ENCODE results near the gene F7.
"Not testable (repeated sequence)": the region's sequence is repeated elsewhere in the genome, so short reads cannot be mapped to it uniquely, and the experiment has no call there.

F7 gene

GRCh38 chr13:113070855-113071254, 34.7 kb upstream of the F7 start:
- DNase-seq (ENCODE audit: low read depth in 1 of 2, low spot score in 1 of 2), result no peak

- no peak for DNase-seq (ENCODE audit: low read depth in 1 of 2, low spot score in 1 of 2)
Observed at GRCh38 chr13:113072376-113072775, 33.2 kb upstream of the F7 start.

DNA sequence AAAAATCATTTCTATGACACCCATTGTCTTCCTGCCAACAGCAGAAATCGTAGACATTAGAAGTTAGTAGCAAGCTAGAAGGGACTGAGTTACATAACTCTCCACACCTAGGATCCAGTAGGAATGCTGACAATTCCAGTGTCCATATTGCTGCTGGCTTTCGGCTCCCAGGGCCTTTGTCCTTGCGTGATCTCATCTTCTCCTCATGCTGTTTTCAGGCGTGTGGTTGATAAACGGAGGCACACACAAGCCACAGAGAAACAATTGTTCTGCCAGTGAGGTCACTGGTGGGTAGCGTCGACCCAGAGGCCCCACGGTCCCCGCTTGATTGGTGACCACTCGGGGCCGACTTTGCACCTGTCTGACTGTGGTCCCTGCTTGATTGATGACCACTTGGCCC, 31.6 kb upstream of the F7 start:
- no peak for DNase-seq (ENCODE audit: low read depth in 1 of 2, low spot score in 1 of 2)

DNA sequence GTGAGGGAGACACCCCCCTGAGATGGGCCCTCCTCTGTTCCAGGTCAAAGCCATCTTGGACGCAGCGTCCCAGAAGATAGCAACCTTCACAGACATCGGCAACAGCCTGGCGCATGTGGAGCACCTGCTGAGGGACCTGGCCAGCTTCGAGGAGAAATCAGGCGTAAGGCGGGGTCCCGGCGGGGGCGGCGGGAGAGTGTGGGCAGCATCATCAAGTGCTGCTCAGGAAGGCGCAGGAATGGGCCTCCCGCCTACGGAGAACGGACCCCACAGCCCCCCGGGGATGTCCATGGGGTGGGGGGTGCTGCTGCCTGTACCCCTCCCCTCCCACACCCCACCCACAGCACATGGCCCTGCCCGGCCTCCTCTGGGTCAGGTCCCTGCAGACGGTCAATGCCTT, 31.2 kb upstream of the F7 start:
- DNase-seq (ENCODE audit: low read depth in 1 of 2, low spot score in 1 of 2), result no peak

- no peak for DNase-seq (ENCODE audit: low read depth in 1 of 2, low spot score in 1 of 2)
Observed at GRCh38 chr13:113074876-113075275, 30.7 kb upstream of the F7 start.

DNA sequence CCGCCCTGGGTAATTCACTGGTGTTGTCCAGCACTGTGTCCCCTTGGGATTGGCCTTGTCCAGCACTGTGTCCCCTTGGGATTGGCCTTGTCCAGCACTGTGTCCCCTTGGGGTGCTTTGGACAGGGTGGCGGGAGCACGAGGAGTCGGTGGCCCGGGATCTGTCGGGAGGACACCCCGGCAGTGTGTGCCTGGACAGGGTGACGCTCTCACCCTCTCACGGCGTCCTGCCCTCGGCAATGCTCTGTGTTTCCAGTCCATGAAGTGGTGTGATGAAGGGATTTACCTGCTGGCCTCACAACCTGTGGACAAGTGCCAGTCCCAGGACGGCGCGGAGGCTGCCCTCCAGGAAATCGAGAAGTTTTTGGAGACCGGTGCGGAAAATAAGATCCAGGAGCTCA, 29.9 kb upstream of the F7 start:
- no peak for DNase-seq (ENCODE audit: low read depth in 1 of 2, low spot score in 1 of 2)

GRCh38 chr13:113076681-113077401, 28.8 kb upstream of the F7 start:
- DNase-seq (ENCODE audit: low read depth in 1 of 2, low spot score in 1 of 2), result no peak

GRCh38 chr13:113077566-113077952, 28.0 kb upstream of the F7 start:
- no peak for DNase-seq (ENCODE audit: low read depth in 1 of 2, low spot score in 1 of 2)

- no peak for DNase-seq (ENCODE audit: low read depth in 1 of 2, low spot score in 1 of 2)
Observed at GRCh38 chr13:113077953-113078901, 27.4 kb upstream of the F7 start.

GRCh38 chr13:113078902-113079780, 26.4 kb upstream of the F7 start:
- no peak for DNase-seq (ENCODE audit: low read depth in 1 of 2, low spot score in 1 of 2)

DNA sequence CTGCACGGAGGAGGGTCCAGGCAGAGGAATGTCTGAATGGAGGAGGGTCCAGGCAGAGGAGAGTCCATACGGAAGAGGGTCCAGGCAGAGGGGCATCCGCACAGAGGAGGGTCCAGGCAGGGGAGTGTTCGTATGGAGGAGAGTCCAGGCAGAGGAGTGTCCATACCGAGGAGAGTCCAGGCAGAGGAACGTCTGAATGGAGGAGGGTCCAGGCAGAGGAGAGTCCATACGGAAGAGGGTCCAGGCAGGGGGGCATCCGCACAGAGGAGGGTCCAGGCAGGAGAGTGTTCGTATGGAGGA, 25.9 kb upstream of the F7 start:
- not testable (repeated sequence) for DNase-seq (ENCODE audit: low read depth in 1 of 2, low spot score in 1 of 2)

- DNase-seq (ENCODE audit: low read depth in 1 of 2, low spot score in 1 of 2), result no peak
Observed at GRCh38 chr13:113080361-113080831, 25.2 kb upstream of the F7 start.

DNA sequence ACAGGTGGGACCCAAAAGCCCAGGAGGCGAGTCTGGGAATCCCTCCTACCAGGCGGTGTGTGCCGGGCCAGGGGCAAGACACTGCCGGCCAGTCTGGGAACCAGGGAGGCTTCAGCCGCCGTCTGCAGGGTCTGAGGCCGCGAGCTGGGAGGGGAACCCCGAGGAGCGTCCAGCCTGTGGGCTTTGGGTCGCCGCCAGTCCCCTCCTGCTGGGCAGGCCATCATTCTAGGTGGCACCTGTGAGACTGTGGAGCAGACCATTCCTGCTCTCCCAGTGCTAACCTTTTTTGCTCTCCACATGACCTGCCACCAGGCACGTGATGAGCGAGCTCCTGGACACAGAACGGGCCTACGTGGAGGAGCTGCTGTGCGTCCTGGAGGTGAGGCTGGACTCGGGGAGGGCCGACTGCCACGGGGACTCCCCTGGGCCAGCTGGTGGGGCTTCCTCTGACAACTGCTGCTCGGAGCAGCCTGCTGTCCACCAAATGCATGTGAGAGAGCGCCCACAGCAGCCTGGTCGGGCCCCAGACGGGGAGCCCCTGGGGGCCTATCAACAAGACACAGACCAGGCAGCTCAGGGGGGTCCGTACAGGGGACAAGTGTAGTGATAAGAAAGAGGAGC, 24.6 kb upstream of the F7 start:
- DNase-seq (ENCODE audit: low read depth in 1 of 2, low spot score in 1 of 2), result no peak

DNA sequence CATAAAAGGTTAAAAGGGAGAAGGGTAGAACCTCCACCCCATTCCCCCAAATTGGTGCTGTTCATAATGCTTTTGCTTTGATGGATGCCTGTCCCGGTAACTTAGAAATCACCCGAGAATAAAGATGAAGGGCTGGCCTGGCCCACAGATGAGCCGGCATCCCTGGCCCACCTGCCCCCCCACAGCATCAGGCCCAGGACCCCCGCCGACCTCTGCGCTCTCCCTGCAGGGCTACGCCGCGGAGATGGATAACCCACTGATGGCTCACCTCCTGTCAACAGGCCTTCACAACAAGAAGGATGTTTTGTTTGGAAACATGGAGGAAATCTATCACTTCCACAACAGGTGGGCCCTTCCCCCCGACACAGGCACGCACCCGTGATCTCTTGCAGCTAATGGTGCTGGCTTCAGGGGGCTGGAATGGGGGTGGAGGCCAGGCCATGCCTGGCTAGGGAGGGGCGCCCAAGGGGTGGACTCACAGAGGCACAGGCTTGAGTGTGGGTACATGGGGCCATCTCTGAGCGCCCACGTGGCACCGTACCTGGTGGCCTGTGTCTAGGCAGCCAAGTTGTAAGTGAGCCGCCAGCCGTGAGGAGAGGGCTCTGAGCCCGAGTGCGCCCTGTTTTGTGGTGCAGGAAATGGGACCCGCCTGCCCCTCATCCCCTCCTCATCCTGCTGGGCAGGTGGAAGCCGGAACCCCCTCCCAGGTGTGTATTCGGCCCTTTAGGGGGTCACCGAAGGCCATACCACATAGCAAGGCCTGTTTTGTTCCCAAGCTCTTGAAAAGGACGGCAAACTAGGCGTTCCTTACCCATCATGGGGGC, 23.2 kb upstream of the F7 start:
- no peak for DNase-seq (ENCODE audit: low read depth in 1 of 2, low spot score in 1 of 2)

- no peak for DNase-seq (ENCODE audit: low read depth in 1 of 2, low spot score in 1 of 2)
Observed at GRCh38 chr13:113083022-113083373, 22.6 kb upstream of the F7 start.

- no peak for DNase-seq (ENCODE audit: low read depth in 1 of 2, low spot score in 1 of 2)
Observed at GRCh38 chr13:113083402-113084061, 22.1 kb upstream of the F7 start.

- DNase-seq (ENCODE audit: low read depth in 1 of 2, low spot score in 1 of 2), result no peak
Observed at GRCh38 chr13:113084094-113084942, 21.3 kb upstream of the F7 start.

DNA sequence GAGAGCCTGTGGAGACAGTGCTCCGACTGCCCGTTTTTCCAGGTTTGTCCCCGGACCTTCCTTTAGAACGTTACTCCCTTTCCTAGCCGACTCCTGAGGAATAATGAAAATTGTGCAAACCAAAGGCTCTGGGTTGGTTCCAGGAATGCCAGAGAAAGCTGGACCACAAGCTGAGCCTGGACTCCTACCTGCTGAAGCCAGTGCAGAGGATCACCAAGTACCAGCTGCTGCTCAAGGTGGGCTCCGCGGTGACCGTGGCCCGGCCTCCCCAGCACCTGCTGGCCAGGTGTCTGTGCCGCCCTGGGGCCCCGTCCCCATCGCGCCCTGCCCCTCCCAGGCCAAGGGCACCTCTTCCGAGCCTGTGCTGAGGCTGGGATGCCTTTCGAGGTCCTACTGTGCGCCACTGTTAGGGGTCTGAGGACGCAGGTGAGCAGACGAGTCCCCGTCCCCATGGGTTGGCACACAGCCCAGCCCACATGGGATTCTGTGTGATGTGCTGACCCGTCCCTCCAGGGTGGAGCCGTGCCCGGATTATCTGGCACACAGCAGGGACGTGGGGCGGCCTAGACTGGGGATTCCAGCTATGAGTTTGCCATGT, 20.5 kb upstream of the F7 start:
- no peak for DNase-seq (ENCODE audit: low read depth in 1 of 2, low spot score in 1 of 2)
